K562 (cell line): ENCODE data around the gene ENKUR. TPM values are rescaled to one million over a fixed set of nuclear protein-coding genes. Genes with fewer than 3 reads are reported as not detected.

ENCODE experiments used
- ATF1 ChIP-seq, 2 experiments: fragments of 450-650 bp in 1 of 2; IDR thresholded peaks; 2 replicates each; pipeline ENCODE4 v1.6.1; 2016; ENCODE audit warnings: missing compliant biosample characterization in 1 of 2, missing genetic modification characterization in 1 of 2
- CBFA2T3 ChIP-seq: fragments of 450-650 bp; IDR thresholded peaks from 2 replicates; pipeline ENCODE4 v1.6.1; 2017
- CXXC5 ChIP-seq: fragments of 250-450 bp; sonication (Bioruptor Pico); IDR thresholded peaks from 2 replicates; pipeline ENCODE4 v1.8.0; 2022; ENCODE audit warnings: inconsistent platforms, mild to moderate bottlenecking, moderate library complexity
- DPF2 ChIP-seq: fragments of 450-650 bp; IDR thresholded peaks from 2 replicates; pipeline ENCODE4 v1.6.1; 2016
- HDAC2 ChIP-seq: fragments of 450-650 bp; IDR thresholded peaks from 2 replicates; pipeline ENCODE4 v1.6.1; 2016; ENCODE audit warnings: mild to moderate bottlenecking
- JUND ChIP-seq, 2 experiments: IDR thresholded peaks; 2 replicates in 1 of 2; 3 replicates in 1 of 2; pipeline ENCODE4 v1.6.1; 2011; ENCODE audit warnings: borderline replicate concordance in 2 of 2, low read depth in 2 of 2, low read length in 2 of 2, improper control_type of control experiment in 1 of 2, missing biosample characterization in 1 of 2, missing genetic modification characterization in 1 of 2, missing genetic modification reagents in 1 of 2
- KDM1A ChIP-seq, 2 experiments: fragments of 450-650 bp; IDR thresholded peaks; 2 replicates each; pipeline ENCODE4 v1.6.1; 2016; ENCODE audit warnings: mild to moderate bottlenecking in 2 of 2
- KDM2B ChIP-seq: fragments of 250-450 bp; sonication (Bioruptor Pico); IDR thresholded peaks from 2 replicates; pipeline ENCODE4 v1.8.0; 2021; ENCODE audit warnings: mild to moderate bottlenecking, moderate library complexity
- LEF1 ChIP-seq: fragments of 450-650 bp; IDR thresholded peaks from 2 replicates; pipeline ENCODE4 v1.6.1; 2016; ENCODE audit warnings: mild to moderate bottlenecking
- MEIS2 ChIP-seq: fragments of 450-650 bp; IDR thresholded peaks from 2 replicates; pipeline ENCODE4 v1.6.1; 2014; ENCODE audit warnings: mild to moderate bottlenecking; ENCODE audit not compliant: partially characterized antibody
- NBN ChIP-seq: fragments of 450-650 bp; IDR thresholded peaks from 2 replicates; pipeline ENCODE4 v1.6.1; 2016; ENCODE audit warnings: low read depth, mild to moderate bottlenecking
- NCOR1 ChIP-seq: fragments of 450-650 bp; IDR thresholded peaks from 2 replicates; pipeline ENCODE4 v1.6.1; 2016; ENCODE audit warnings: mild to moderate bottlenecking, moderate library complexity
- SMARCC2 ChIP-seq: fragments of 450-650 bp; IDR thresholded peaks from 2 replicates; pipeline ENCODE4 v1.6.1; 2017; ENCODE audit warnings: antibody characterized with exemption, moderate library complexity, mild to moderate bottlenecking, low read depth
- SMARCE1 ChIP-seq: fragments of 450-650 bp; IDR thresholded peaks from 2 replicates; pipeline ENCODE4 v1.7.1; 2016; ENCODE audit warnings: mild to moderate bottlenecking
- polyA plus RNA-seq, 8 experiments: library from polyadenylated mRNA; depleted of rRNA in 4 of 8; stranded (reverse) in 5 of 8; unstranded in 3 of 8; fragments of >200 nt; fragmentation: Nextera tagmentation in 2 of 8; fragmentation: Illumina TruSeq in 1 of 8; extraction: Ambion mirVana in 2 of 8; extraction: Trizol in 1 of 8; gene quantifications; 2 replicates each; pipeline versions ENCODE4 v1.2.1 to v1.2.3, GENCODE V29; 2011 to 2014; ENCODE audit warnings: inconsistent platforms in 1 of 8, missing spikeins in 1 of 8
- total RNA-seq, 7 experiments: library from RNA; depleted of rRNA in 6 of 7; stranded (reverse); fragments of >200 nt in 6 of 7; fragmentation: Illumina TruSeq in 2 of 7; extraction: Trizol in 2 of 7; gene quantifications; 2 replicates each; pipeline versions ENCODE4 v1.2.1 to v1.2.3, GENCODE V29; 2011 to 2021; ENCODE audit warnings: low replicate concordance in 1 of 7
- TF ChIP-seq, protein P1 (sequence below): fragments of 450-650 bp; IDR thresholded peaks from 2 replicates; pipeline ENCODE4 v1.6.1; 2017; ENCODE audit warnings: antibody characterized with exemption, mild to moderate bottlenecking
- TF ChIP-seq, protein P2 (sequence below): fragments of 250-450 bp; sonication (Bioruptor Pico); IDR thresholded peaks from 2 replicates; pipeline ENCODE4 v1.4.0; 2020
- TF ChIP-seq, protein P3 (sequence below): fragments of 450-650 bp; IDR thresholded peaks from 2 replicates; pipeline ENCODE4 v1.6.1; 2016

The ENKUR gene
- total and polyA plus RNA-seq, 9 of the 15 experiments (the other 6 are each of a cell fraction or from before 2014, with no cell fraction given): 0.06 to 0.46 (median 0.20) TPM

DNA sequence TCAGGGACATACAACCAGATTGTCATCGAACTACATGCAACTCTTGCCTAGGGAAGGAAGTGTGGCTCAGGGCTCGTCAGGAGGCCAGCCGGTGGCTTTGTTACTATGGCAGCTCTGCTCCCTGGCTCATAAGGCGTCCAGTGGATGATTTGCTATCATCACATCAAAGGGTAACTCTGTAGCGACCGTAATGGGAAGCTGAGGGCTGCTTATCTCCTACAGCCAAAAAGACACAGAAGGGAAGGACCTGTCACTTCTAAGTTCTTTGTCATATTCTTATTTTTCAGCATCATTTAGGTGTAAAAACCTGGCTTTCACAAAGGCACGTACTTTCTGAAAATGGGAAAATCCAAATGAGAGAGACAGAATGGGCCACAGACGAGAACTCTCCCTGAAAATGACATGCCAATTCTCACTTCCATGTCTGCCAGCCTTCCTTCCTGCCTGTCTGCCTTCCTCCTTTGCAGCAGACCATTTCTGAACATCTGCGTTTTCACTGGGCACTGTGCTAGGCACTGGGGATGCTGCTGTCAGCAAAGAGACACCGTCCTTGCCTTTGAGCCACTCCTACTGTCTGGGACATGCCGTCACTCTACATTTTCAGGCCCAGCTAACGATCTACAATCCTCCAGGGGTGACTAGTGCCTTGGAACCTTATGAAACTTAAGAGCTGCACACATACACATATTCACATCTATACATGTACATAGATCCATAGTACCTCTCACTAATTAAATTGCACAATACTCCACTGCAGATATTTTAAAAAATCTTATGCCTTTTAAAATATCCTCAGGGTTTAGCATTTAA lies 26.9 kb downstream of the ENKUR start (continued):
- TF ChIP-seq, protein P1, sequence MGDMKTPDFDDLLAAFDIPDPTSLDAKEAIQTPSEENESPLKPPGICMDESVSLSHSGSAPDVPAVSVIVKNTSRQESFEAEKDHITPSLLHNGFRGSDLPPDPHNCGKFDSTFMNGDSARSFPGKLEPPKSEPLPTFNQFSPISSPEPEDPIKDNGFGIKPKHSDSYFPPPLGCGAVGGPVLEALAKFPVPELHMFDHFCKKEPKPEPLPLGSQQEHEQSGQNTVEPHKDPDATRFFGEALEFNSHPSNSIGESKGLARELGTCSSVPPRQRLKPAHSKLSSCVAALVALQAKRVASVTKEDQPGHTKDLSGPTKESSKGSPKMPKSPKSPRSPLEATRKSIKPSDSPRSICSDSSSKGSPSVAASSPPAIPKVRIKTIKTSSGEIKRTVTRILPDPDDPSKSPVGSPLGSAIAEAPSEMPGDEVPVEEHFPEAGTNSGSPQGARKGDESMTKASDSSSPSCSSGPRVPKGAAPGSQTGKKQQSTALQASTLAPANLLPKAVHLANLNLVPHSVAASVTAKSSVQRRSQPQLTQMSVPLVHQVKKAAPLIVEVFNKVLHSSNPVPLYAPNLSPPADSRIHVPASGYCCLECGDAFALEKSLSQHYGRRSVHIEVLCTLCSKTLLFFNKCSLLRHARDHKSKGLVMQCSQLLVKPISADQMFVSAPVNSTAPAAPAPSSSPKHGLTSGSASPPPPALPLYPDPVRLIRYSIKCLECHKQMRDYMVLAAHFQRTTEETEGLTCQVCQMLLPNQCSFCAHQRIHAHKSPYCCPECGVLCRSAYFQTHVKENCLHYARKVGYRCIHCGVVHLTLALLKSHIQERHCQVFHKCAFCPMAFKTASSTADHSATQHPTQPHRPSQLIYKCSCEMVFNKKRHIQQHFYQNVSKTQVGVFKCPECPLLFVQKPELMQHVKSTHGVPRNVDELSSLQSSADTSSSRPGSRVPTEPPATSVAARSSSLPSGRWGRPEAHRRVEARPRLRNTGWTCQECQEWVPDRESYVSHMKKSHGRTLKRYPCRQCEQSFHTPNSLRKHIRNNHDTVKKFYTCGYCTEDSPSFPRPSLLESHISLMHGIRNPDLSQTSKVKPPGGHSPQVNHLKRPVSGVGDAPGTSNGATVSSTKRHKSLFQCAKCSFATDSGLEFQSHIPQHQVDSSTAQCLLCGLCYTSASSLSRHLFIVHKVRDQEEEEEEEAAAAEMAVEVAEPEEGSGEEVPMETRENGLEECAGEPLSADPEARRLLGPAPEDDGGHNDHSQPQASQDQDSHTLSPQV: 0 out of 2 replicates have a peak, but pooled peaks have one; percentile 31
- TF ChIP-seq JUND (IDR thresholded peaks at IDR 0.05; ENCODE audit: borderline replicate concordance, low read depth, low read length) (0 out of 2 replicates have a peak, but pooled peaks have one; percentile 20), JUND (tag; IDR thresholded peaks at IDR 0.05; ENCODE audit: borderline replicate concordance, low read depth, low read length) (no peak), SMARCE1 (peak; percentile 47; the same call in 1 of the 2 replicates), KDM1A (IDR thresholded peaks at IDR 0.05) (peak in 1 of 2 experiments; percentile 28; a peak in 1 of 4 replicates), ATF1 (CRISPR knock-in tag; IDR thresholded peaks at IDR 0.05) (no peak), ATF1 (tag; IDR thresholded peaks at IDR 0.05) (0 out of 2 replicates have a peak, but pooled peaks have one; percentile 15), HDAC2 (0 out of 2 replicates have a peak, but pooled peaks have one; percentile 27), MEIS2 (peak; percentile 88), DPF2 (peak; percentile 79), KDM2B (CRISPR knock-in tag) (no peak), NCOR1 (peak; percentile 50; the same call in 1 of the 2 replicates), CXXC5 (CRISPR knock-in tag) (peak; percentile 42; the same call in 1 of the 2 replicates), LEF1 (peak; percentile 91; the same call in 1 of the 2 replicates), NBN (no peak), CBFA2T3 (peak; percentile 82), SMARCC2 (peak; percentile 36; the same call in 1 of the 2 replicates)
- TF ChIP-seq, protein P2, sequence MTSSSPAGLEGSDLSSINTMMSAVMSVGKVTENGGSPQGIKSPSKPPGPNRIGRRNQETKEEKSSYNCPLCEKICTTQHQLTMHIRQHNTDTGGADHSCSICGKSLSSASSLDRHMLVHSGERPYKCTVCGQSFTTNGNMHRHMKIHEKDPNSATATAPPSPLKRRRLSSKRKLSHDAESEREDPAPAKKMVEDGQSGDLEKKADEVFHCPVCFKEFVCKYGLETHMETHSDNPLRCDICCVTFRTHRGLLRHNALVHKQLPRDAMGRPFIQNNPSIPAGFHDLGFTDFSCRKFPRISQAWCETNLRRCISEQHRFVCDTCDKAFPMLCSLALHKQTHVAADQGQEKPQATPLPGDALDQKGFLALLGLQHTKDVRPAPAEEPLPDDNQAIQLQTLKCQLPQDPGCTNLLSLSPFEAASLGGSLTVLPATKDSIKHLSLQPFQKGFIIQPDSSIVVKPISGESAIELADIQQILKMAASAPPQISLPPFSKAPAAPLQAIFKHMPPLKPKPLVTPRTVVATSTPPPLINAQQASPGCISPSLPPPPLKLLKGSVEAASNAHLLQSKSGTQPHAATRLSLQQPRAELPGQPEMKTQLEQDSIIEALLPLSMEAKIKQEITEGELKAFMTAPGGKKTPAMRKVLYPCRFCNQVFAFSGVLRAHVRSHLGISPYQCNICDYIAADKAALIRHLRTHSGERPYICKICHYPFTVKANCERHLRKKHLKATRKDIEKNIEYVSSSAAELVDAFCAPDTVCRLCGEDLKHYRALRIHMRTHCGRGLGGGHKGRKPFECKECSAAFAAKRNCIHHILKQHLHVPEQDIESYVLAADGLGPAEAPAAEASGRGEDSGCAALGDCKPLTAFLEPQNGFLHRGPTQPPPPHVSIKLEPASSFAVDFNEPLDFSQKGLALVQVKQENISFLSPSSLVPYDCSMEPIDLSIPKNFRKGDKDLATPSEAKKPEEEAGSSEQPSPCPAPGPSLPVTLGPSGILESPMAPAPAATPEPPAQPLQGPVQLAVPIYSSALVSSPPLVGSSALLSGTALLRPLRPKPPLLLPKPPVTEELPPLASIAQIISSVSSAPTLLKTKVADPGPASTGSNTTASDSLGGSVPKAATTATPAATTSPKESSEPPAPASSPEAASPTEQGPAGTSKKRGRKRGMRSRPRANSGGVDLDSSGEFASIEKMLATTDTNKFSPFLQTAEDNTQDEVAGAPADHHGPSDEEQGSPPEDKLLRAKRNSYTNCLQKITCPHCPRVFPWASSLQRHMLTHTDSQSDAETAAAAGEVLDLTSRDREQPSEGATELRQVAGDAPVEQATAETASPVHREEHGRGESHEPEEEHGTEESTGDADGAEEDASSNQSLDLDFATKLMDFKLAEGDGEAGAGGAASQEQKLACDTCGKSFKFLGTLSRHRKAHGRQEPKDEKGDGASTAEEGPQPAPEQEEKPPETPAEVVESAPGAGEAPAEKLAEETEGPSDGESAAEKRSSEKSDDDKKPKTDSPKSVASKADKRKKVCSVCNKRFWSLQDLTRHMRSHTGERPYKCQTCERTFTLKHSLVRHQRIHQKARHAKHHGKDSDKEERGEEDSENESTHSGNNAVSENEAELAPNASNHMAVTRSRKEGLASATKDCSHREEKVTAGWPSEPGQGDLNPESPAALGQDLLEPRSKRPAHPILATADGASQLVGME: peak; percentile 78; the same call in 1 of the 2 replicates
- TF ChIP-seq, protein P3, sequence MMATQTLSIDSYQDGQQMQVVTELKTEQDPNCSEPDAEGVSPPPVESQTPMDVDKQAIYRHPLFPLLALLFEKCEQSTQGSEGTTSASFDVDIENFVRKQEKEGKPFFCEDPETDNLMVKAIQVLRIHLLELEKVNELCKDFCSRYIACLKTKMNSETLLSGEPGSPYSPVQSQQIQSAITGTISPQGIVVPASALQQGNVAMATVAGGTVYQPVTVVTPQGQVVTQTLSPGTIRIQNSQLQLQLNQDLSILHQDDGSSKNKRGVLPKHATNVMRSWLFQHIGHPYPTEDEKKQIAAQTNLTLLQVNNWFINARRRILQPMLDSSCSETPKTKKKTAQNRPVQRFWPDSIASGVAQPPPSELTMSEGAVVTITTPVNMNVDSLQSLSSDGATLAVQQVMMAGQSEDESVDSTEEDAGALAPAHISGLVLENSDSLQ: peak; percentile 66
